RPMI7951 (cell line): ENCODE data around the gene VPS50. TPM values are rescaled to one million over a fixed set of nuclear protein-coding genes. Genes with fewer than 3 reads are reported as not detected.
"Not testable (repeated sequence)": the region's sequence is repeated elsewhere in the genome, so short reads cannot be mapped to it uniquely, and the experiment has no call there.

ENCODE experiments used
- DNase-seq: peaks from one replicate; pipeline ENCODE4 v3.0.0-alpha.2; 2012; ENCODE audit warnings: low read depth
- total RNA-seq: library from RNA; depleted of rRNA; stranded (reverse); fragments of >200 nt; shearing (Covaris generic); gene quantifications from 2 replicates; pipeline ENCODE4 v1.2.3, GENCODE V29; 2014

VPS50 gene
- total RNA-seq, 1 experiment from 2014 or later, result 32.6 TPM

DNA sequence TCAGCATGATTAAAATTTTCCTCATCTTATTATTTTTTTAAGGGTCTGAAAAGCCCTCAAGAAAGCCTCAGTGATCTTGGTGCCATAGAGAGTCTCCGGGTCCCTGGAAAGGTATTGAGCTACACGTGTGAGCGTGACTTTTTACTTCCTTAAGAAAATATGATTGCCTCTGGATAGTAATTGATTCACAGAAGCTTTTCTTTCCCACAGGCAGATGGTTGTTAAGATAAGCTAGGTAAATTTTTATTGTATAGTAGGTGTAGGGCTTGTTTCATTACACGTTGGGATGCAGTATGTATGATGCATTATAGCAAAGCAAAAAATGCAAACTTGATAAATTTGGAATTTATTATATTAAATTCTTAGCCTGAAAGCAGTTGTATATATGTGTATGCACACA is 7.7 kb downstream of the VPS50 start:
- no peak for DNase-seq

DNA sequence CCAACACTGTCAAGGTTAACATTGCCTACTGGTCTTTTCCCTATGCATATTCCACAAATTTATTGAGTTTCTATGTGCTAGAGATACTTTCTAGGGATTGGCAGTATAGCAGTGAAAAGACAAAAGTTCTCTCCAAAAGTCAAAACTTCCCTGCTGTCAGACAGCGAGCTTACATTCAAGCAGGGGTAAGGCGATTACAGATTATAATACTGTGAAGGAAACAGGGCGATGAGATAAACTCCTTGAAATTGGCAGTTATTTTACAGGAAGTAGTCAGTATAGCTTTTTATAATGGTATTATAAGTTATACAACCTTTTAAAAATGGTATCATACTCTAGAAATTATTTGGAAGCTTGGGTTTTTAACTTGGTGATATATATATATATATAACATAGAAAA is 9.9 kb downstream of the VPS50 start:
- no peak for DNase-seq

DNA sequence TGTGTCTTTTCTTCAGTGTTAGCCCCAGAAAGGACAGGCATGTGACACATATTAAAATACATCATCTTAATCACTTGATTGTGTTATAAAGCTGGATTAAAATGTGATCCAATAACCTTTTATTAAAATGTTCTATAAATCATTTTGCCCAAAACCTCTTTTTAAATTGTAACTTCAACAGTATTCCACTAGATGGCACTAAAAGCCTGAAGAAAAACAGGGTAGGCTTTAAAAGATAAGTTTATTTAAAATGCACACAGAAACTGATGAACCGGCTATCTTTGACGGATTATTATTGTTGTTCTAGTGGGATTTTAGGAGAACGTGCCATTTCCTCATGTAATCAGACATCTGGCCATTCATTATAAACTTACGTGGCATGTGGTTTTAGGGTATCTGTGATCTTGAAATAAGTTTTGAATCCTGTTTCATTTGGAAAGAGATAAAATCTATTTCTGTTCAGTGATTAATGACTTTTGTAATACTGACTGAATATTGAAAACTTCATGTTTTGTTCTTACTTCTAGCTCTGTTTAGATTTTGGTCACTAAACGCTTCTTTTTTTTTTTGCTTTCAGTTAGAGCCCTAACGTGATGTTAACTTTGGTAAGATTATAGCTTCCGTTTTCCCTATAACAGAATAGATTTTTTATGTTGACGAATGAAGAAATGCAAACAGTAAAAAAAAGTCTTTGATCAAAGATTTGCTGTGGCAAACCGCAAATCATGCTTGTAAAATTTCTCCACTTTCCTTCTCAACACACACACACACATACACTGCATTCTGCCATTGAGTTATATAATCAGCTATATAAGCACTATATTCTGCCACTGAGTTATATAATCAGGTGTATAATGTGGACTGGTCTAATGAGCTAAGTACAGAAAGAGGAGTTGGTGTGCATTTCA is 13.6 kb downstream of the VPS50 start:
- DNase-seq, result peak; percentile 38

- no peak for DNase-seq
Measured at GRCh38 chr7:93249491-93250148, 17.5 kb downstream of the VPS50 start.

DNA sequence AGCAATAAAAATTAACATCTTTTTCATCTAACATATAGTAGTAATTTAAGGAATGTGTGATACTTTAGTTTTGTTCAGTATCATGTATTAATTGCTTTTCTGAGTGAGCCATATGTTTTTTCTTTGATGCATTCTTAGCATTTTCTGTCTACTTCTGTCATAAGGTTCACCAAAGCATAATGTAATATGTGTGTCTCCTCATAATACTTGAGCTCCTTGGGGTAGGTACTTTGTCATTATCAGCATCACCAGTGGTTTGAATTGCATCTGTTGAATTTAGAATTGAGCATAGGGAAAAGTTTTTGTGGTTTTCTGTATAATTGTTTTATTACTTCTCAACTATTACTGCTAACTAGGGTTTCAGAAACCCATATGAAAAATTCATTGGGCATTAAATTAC is 26.5 kb downstream of the VPS50 start:
- no peak for DNase-seq

- no peak for DNase-seq
Measured at GRCh38 chr7:93262535-93262934, 30.4 kb downstream of the VPS50 start.

DNA sequence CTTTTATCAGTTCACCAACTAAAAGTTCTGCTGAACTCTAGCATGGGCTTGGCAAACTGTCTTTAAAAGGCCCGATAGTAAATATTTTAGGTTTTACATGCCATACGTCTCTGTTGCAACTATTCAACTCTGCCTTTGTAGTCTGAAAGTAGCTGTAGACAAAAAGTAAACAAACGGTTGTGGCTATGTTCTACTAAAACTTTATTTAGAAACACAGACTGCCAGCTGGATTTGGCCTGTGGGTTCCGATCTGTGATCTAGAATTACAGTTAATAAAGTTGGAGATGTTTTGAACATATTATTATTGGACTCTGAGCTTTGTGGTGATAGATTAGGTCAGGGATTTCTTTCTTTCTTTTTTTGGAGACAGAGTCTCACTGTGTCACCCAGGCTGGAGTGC is 33.1 kb downstream of the VPS50 start:
- DNase-seq, result no peak

GRCh38 chr7:93279541-93279940 is 47.4 kb downstream of the VPS50 start:
- peak; percentile 1 for DNase-seq

- no peak for DNase-seq
Measured at GRCh38 chr7:93284908-93285307, 52.7 kb downstream of the VPS50 start.

DNA sequence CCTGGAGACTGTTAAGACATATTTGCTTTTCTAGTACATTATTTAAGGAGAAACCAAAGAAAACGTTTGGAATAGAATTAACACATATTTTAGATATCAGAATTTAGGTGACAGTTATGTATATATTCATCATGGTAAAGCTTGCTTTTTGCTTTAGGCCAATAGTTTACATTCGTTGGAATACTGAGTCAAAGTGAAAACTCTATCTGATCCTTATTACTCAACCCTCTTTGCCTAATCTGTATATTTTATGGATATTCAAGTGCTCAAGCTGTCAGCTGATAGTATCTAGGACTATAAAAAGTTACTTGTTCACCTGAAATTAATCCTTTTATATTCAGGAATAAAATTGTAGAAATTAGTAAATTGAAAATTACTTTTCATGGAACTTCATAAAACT is 61.1 kb downstream of the VPS50 start:
- DNase-seq, result no peak

- DNase-seq, result no peak
Measured at GRCh38 chr7:93298206-93298605, 66.0 kb downstream of the VPS50 start.

DNA sequence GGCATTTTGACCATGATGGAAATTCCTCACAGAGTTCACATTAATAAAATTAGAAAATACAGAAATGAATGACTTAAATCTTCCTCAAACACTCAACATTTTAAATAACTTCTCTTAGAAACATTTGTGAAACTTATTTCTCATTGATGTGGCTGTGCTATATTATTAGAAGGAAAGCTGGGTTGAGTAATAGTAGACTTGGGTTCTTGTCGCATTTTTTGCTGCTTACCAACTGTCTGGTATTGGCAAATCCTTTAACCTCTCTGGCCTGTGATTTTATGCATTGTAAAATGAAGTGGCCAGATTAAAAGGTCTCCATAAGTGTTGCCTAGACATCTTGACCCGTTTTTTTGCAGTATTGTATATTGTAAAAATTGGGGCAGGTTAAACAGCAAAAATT is 66.5 kb downstream of the VPS50 start:
- DNase-seq, result no peak

DNA sequence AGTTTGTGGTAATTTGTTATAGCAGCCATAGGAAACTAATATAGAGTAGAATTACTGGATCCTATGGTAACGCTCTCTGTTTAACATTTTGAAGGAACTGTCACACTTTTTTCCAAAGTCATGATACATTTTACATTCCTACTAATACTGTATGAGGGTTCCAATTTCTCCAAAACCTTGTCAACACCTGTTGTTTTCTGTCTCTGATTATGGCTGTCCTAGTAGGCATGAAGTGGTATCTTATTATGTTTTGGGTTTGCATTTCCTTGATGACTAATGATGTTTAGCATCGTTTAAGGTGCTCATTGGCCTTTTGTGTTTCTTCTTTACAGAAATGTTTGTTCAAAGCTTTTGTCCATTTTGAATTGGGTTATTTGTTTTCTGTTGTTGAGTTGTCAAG is 69.6 kb downstream of the VPS50 start:
- no peak for DNase-seq

GRCh38 chr7:93307131-93307660 is 75.0 kb downstream of the VPS50 start:
- DNase-seq, result no peak

GRCh38 chr7:93307943-93308342 is 75.8 kb downstream of the VPS50 start:
- no peak for DNase-seq

DNA sequence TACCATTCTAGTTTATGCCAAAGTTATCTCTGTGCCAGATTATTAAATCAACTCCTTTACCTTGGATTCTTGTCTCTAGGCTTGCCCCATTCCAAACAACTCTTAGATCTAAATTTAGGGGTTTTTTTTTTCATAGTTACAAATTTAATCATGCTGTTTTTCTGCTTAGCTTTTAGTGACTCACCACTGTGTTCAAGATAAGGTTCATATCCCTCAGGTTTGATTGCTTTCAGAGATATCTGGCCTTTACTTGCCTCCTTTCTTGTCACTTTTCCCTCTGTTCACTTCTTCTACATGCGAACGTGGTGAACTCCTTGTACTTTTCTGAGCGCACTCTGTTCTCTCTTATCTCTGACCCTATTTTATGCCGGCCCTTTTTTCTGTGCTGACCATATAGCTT is 78.2 kb downstream of the VPS50 start:
- peak; percentile 6 for DNase-seq

GRCh38 chr7:93314449-93314848 is 82.3 kb downstream of the VPS50 start:
- DNase-seq, result no peak

DNA sequence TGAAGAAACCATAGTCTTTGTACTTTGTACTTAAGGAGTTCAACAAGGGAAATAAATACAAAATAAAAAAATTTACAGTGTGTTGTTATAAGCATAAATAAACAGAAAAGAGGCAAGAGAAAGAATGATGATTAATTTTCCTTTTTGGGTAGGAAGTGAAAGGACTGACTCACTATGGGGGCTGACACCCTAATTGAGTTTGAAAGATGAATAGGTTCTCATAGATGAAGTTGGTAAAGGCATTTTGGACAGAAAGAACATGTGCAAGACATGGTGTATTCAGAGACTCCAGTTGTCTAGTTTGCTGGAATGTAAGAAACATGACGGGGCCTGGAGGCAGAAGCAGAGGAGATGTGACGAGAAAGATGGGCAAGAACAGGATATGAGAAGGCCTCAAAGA is 83.7 kb downstream of the VPS50 start:
- DNase-seq, result peak; percentile 28

GRCh38 chr7:93316730-93317129 is 84.6 kb downstream of the VPS50 start:
- DNase-seq, result peak; percentile 2

- DNase-seq, result no peak
Measured at GRCh38 chr7:93320887-93321286, 88.7 kb downstream of the VPS50 start.

DNA sequence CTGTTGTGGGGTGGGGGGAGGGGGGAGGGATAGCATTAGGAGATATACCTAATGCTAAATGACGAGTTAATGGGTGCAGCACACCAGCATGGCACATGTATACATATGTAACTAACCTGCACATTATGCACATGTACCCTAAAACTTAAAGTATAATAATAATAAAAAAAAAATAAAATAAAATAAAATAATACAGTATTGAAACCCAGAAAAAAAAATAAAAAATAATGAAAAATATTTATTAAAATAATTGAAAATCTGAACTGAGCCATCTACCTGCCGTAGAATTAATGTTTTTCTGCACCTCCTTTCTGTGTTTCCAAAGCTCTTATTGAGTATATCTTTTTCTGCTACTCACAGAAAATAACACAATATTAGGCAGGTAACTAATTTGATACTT is 94.1 kb downstream of the VPS50 start:
- not testable (repeated sequence) for DNase-seq

GRCh38 chr7:93327006-93327633 is 95.0 kb downstream of the VPS50 start:
- DNase-seq, result peak; percentile 87

DNA sequence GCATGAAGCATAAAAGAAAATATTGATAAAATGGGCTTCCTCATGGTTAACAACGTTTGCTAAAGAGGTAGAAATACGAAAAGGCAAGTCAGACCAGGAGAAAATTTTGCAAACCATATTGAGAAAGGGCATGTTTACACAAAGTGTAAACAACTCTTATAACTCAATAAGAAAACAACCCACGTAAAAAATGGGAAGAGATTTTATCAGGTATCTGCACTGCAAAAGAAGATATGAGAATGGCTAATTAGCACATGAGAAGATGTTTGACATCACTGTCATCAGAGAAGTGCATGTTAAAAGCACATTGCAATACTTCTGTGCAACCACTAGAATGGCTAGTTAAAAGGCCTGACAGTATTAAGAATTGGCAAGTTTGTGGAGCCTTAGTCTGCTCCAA is 99.5 kb downstream of the VPS50 start:
- DNase-seq, result no peak
